ENCODE measurements around the gene MORN1.
A peak's percentile ranks its signal among the peaks of the same experiment; 100 is the strongest.

Gene MORN1

DNA sequence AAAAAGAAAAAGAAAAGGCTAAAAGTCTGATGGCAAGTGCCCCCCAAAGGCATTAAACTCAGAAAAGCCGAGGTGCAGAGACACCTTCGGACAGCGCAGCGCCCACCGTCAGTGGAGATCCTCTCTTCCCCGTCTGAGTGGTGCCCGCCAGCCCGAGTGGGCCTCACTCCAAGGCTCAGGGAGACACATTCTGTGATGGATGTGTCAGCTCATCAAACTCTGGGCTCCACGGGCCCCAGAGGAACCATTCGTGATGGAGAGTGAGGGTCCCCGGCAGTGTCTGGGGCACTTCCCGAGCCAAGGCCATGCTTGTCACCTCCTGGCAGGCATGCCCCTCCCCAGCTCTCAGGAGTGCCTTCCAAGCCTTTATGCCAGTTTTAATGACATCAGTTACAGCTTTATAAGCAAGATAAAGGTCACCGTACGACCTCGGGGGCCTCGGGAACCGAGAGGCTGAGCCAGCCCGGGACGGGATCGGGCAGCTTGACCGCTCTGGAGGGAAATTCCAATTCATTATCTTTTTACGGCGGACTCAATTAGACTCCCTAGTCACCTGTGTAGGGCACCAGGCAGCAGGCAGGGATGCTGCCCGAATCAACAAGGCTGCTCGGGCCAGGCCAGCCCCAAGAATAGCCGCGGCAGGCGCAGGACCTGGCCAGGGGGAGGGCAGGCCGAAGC, 49.5 kb downstream of the MORN1 start:
- no peak overlapping the region for H3K4me3 ChIP-seq (ENCODE audit: low read length in 2 of 2)
- H4K91ac ChIP-seq (ENCODE audit: low read depth, low read length, poor library complexity): no peak overlapping the region
- peak overlapping the region; percentile 66 for H3K4ac ChIP-seq (ENCODE audit: low read length)
- peak overlapping the region; percentile 24 for H2AK5ac ChIP-seq (ENCODE audit: low read depth, low read length)
- H2BK15ac ChIP-seq (ENCODE audit: low read length): peak overlapping the region; percentile 91
- no peaks in the 10 kb centered on the region for H3K79me1 ChIP-seq (ENCODE audit: low read depth, low read length)
- no peaks in the 10 kb centered on the region for H3K9me3 ChIP-seq (replicated peaks in 1 of 2; ENCODE audit: control insufficient read depth in 2 of 2, insufficient read depth in 1 of 2, low read depth in 1 of 2, low read length in 2 of 2)
- no peaks in the 10 kb centered on the region for H3K27me3 ChIP-seq (ENCODE audit: control insufficient read depth in 3 of 3, insufficient read depth in 3 of 3, low read depth in 1 of 3, low read length in 3 of 3)
- DNase-seq (ENCODE audit: low spot score): no peak
- H4K8ac ChIP-seq (ENCODE audit: low read depth, low read length): no peak overlapping the region
- no peak overlapping the region for H2AFZ ChIP-seq (ENCODE audit: low read length)
- peak overlapping the region; percentile 75 for H2BK12ac ChIP-seq (ENCODE audit: low read length)
- no peak overlapping the region for H3K4me2 ChIP-seq (ENCODE audit: insufficient read depth, low read length, poor library complexity, severe bottlenecking)
- no peaks in the 10 kb centered on the region for H3K36me3 ChIP-seq (replicated peaks in 1 of 2; ENCODE audit: control insufficient read depth in 2 of 2, insufficient read depth in 2 of 2, low read length in 2 of 2)
- no peak overlapping the region for H3K14ac ChIP-seq (ENCODE audit: low read length)
- H3K27ac ChIP-seq (replicated peaks; ENCODE audit: low read length): no peak overlapping the region
- H3K4me1 ChIP-seq (ENCODE audit: control insufficient read depth in 2 of 2, insufficient read depth in 1 of 2, low read depth in 1 of 2, low read length in 2 of 2): peaks cover 1 to 2% of the 10 kb centered on the region in 2 donors
- H3K23ac ChIP-seq (ENCODE audit: low read depth, low read length, poor library complexity): no peak overlapping the region
- WGBS, 2 donors (ENCODE audit: extremely low coverage in 2 of 2, insufficient read length in 2 of 2, insufficient replicate concordance in 1 of 2): no CpG with 5 or more reads among the region's 29 CpGs
- no peak overlapping the region for H3K9ac ChIP-seq (ENCODE audit: low read depth, low read length, poor library complexity)
- H2BK120ac ChIP-seq (ENCODE audit: low read depth, low read length): peak overlapping the region; percentile 47
- peak overlapping the region; percentile 71 for H3K18ac ChIP-seq (ENCODE audit: low read length)
- H2BK5ac ChIP-seq (ENCODE audit: low read length): no peak overlapping the region

GRCh38 chr1:2340918-2341254, 50.5 kb downstream of the MORN1 start:
- no peak overlapping the region for H3K9ac ChIP-seq (ENCODE audit: low read depth, low read length, poor library complexity)
- no peaks in the 10 kb centered on the region for H3K9me3 ChIP-seq (replicated peaks in 1 of 2; ENCODE audit: control insufficient read depth in 2 of 2, insufficient read depth in 1 of 2, low read depth in 1 of 2, low read length in 2 of 2)
- no peak overlapping the region for H4K8ac ChIP-seq (ENCODE audit: low read depth, low read length)
- no peaks in the 10 kb centered on the region for H3K27me3 ChIP-seq (ENCODE audit: control insufficient read depth in 3 of 3, insufficient read depth in 3 of 3, low read depth in 1 of 3, low read length in 3 of 3)
- H2AK5ac ChIP-seq (ENCODE audit: low read depth, low read length): peak overlapping the region; percentile 99
- H2BK5ac ChIP-seq (ENCODE audit: low read length): peak overlapping the region; percentile 82
- peak overlapping the region; percentile 77 for H3K18ac ChIP-seq (ENCODE audit: low read length)
- H3K4me2 ChIP-seq (ENCODE audit: insufficient read depth, low read length, poor library complexity, severe bottlenecking): no peak overlapping the region
- H2AFZ ChIP-seq (ENCODE audit: low read length): no peak overlapping the region
- no CpG with 5 or more reads among the region's 14 CpGs for WGBS, 2 donors (ENCODE audit: extremely low coverage in 2 of 2, insufficient read length in 2 of 2, insufficient replicate concordance in 1 of 2)
- H4K91ac ChIP-seq (ENCODE audit: low read depth, low read length, poor library complexity): no peak overlapping the region
- H2BK15ac ChIP-seq (ENCODE audit: low read length): no peak overlapping the region
- H3K4ac ChIP-seq (ENCODE audit: low read length): no peak overlapping the region
- H2BK120ac ChIP-seq (ENCODE audit: low read depth, low read length): peak overlapping the region; percentile 72
- no peak overlapping the region for H3K27ac ChIP-seq (replicated peaks; ENCODE audit: low read length)
- no peak overlapping the region for H3K4me3 ChIP-seq (ENCODE audit: low read length in 2 of 2)
- peak overlapping the region; percentile 60 for H2BK12ac ChIP-seq (ENCODE audit: low read length)
- H3K23ac ChIP-seq (ENCODE audit: low read depth, low read length, poor library complexity): peak overlapping the region; percentile 78
- no peak for DNase-seq (ENCODE audit: low spot score)
- peak overlapping the region; percentile 14 for H3K14ac ChIP-seq (ENCODE audit: low read length)
- peaks cover 1 to 2% of the 10 kb centered on the region in 2 donors for H3K4me1 ChIP-seq (ENCODE audit: control insufficient read depth in 2 of 2, insufficient read depth in 1 of 2, low read depth in 1 of 2, low read length in 2 of 2)
- H3K79me1 ChIP-seq (ENCODE audit: low read depth, low read length): no peaks in the 10 kb centered on the region
- no peaks in the 10 kb centered on the region for H3K36me3 ChIP-seq (replicated peaks in 1 of 2; ENCODE audit: control insufficient read depth in 2 of 2, insufficient read depth in 2 of 2, low read length in 2 of 2)

DNA sequence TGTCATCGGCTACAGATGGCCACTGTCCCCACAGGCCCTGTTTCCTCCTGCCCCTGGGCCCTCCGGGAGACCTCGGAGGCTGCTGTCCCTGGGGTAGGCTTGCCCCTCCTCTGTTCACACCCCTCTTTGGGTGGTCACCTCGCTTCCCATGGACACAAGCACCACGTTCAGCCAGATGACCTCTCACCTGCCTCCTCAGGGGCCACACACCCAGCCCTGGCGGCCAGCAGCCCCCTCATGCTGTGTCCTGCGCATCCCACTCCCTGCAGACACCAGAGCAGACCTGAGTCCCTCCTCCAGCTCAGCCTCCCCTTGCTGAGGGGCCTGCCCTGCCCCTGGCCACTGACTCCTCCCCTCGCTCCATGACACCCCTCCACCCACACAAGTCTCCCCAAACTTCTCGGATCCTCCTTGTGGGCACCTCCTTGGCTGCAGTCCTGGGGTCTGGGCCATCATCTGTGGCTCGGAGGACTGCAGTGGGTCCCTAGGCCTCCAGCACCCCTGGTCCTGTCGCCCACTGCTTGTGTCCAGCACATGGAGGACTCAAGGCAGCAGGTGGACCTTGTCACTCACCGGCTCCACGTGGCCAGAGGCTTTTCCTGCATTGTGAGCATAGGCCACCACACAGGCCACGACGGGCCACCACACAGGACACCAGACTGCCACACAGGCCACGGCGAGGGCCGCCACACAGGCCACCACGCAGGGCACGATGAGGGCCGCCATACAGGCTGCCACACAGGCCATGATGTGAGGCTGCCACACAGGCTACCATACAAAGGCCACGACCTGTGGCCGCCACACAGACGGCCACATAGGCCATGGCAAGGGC, 51.1 kb downstream of the MORN1 start:
- Histone ChIP-seq H3K23ac (ENCODE audit: low read depth, low read length, poor library complexity) (peak overlapping the region; percentile 78), H2BK12ac (ENCODE audit: low read length) (peak overlapping the region; percentile 93), H3K27me3 (ENCODE audit: control insufficient read depth in 3 of 3, insufficient read depth in 3 of 3, low read depth in 1 of 3, low read length in 3 of 3) (no peaks in the 10 kb centered on the region), H2BK120ac (ENCODE audit: low read depth, low read length) (peak overlapping the region; percentile 72), H3K9ac (ENCODE audit: low read depth, low read length, poor library complexity) (peak overlapping the region; percentile 44), H2BK5ac (ENCODE audit: low read length) (peak overlapping the region; percentile 82), H3K14ac (ENCODE audit: low read length) (peak overlapping the region; percentile 56), H2AK5ac (ENCODE audit: low read depth, low read length) (peak overlapping the region; percentile 99), H3K36me3 (replicated peaks in 1 of 2; ENCODE audit: control insufficient read depth in 2 of 2, insufficient read depth in 2 of 2, low read length in 2 of 2) (no peaks in the 10 kb centered on the region), H3K4me3 (ENCODE audit: low read length in 2 of 2) (no peak overlapping the region), H2AFZ (ENCODE audit: low read length) (no peak overlapping the region), H3K4me1 (ENCODE audit: control insufficient read depth in 2 of 2, insufficient read depth in 1 of 2, low read depth in 1 of 2, low read length in 2 of 2) (peaks cover 1 to 3% of the 10 kb centered on the region in 2 donors), H3K79me1 (ENCODE audit: low read depth, low read length) (no peaks in the 10 kb centered on the region), H3K18ac (ENCODE audit: low read length) (peak overlapping the region; percentile 87), H3K9me3 (replicated peaks in 1 of 2; ENCODE audit: control insufficient read depth in 2 of 2, insufficient read depth in 1 of 2, low read depth in 1 of 2, low read length in 2 of 2) (no peaks in the 10 kb centered on the region), H4K91ac (ENCODE audit: low read depth, low read length, poor library complexity) (peak overlapping the region; percentile 72), H4K8ac (ENCODE audit: low read depth, low read length) (no peak overlapping the region), H3K4ac (ENCODE audit: low read length) (no peak overlapping the region), H2BK15ac (ENCODE audit: low read length) (peak overlapping the region; percentile 81), H3K27ac (replicated peaks; ENCODE audit: low read length) (no peak overlapping the region), H3K4me2 (ENCODE audit: insufficient read depth, low read length, poor library complexity, severe bottlenecking) (no peak overlapping the region)
- WGBS, 2 donors (ENCODE audit: extremely low coverage in 2 of 2, insufficient read length in 2 of 2, insufficient replicate concordance in 1 of 2): no CpG with 5 or more reads among the region's 24 CpGs
- DNase-seq (ENCODE audit: low spot score): no peak
